SK-N-MC (cell line): Measurements from ENCODE around the gene SMPD3.

Experiments
- EZH2 ChIP-seq: fragments of 200-600 bp; sonication (generic); IDR thresholded peaks from one replicate; pipeline ENCODE4 v1.6.1; 2017; ENCODE audit warnings: antibody characterized with exemption
- FOXP2 ChIP-seq: optimal IDR thresholded peaks from 2 replicates; pipeline ENCODE3; 2011; ENCODE audit warnings: mild to moderate bottlenecking, moderate library complexity; ENCODE audit not compliant: insufficient read depth; ENCODE audit errors: extremely low read length, control extremely low read depth
- POLR2AphosphoS5 ChIP-seq: IDR thresholded peaks from 2 replicates; pipeline ENCODE4 v1.6.1; 2012; ENCODE audit warnings: mild to moderate bottlenecking, low read depth, low read length, borderline replicate concordance

GRCh38 chr16:68436581-68436980, 11.7 kb downstream of the SMPD3 start:
- TF ChIP-seq POLR2AphosphoS5, result no peak
- no peak for TF ChIP-seq EZH2
- TF ChIP-seq FOXP2, result no peak
